C4-2B (cell line): ENCODE measurements around the gene HIVEP3.

Experiments
- CTCF ChIP-seq: fragments of 450-650 bp; conservative IDR thresholded peaks from 2 replicates; pipeline ENCODE4 v1.5.1; 2017; ENCODE audit warnings: mild to moderate bottlenecking
- ZFX ChIP-seq: fragments of 450-650 bp; IDR thresholded peaks from 2 replicates; pipeline ENCODE4 v1.6.1; 2017

DNA sequence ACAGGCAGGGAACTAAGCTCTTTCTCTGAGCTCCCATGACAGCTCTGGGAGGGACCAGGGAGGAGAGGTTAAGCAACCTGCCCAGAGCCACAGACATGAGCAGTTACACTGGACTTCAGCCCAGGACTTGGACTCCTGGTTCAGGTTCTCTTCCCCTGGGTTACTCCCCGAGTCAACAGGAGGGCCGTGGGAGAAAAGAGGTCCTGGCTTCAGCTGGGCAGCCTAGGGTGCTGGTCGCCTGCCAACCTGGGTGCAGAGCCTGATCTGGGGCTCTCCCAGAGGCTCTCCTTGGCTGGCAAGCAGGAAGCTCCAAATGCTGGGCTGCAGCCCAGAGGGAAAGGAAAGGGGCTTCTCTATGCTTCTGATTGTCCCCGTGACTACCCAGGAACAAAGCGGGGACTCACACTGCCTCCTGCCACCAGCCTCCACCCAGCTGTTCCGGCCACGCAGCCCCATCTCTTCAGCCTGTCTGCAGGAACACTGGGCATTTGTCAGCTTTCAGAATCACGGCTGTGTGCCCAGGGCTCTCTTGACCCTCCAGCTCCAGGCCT, 141.8 kb downstream of the HIVEP3 start:
- TF ChIP-seq CTCF = no peak
- no peak for TF ChIP-seq ZFX
